Retinal pigment epithelial cell (primary cell): Measurements from ENCODE around the gene GRM4.

ENCODE experiments used
- DNase-seq: peaks from one replicate; pipeline ENCODE4 v3.0.0-alpha.2; 2010; ENCODE audit warnings: low read depth
- H3K4me3 ChIP-seq: 2 replicates; pipeline ENCODE4 v1.5.1; 2011; ENCODE audit warnings: mild to moderate bottlenecking, low read length, control low read depth, moderate library complexity
- CTCF ChIP-seq: conservative IDR thresholded peaks from 2 replicates; pipeline ENCODE4 v1.5.1; 2011; ENCODE audit warnings: low read depth, low read length, control low read depth, inconsistent platforms

GRM4 gene

GRCh38 chr6:34011264-34011663 lies 134.6 kb downstream of the GRM4 start:
- no peak for TF ChIP-seq CTCF
- no peak overlapping the region for H3K4me3 ChIP-seq
- DNase-seq = no peak

- H3K4me3 ChIP-seq = no peak overlapping the region
- DNase-seq = no peak
- no peak for TF ChIP-seq CTCF
These were observed 139.9 kb downstream of the GRM4 start for GRCh38 chr6:34005901-34006531.

- H3K4me3 ChIP-seq = no peak overlapping the region
- no peak for TF ChIP-seq CTCF
- DNase-seq = no peak
These were observed 141.2 kb downstream of the GRM4 start for GRCh38 chr6:34004706-34005105.

- DNase-seq = no peak
- no peak for TF ChIP-seq CTCF
- no peak overlapping the region for H3K4me3 ChIP-seq
These were observed 141.9 kb downstream of the GRM4 start for GRCh38 chr6:34003962-34004361.

GRCh38 chr6:34001706-34002621 lies 143.9 kb downstream of the GRM4 start:
- no peak for TF ChIP-seq CTCF
- no peak overlapping the region for H3K4me3 ChIP-seq
- no peak for DNase-seq

GRCh38 chr6:34000281-34000680 lies 145.6 kb downstream of the GRM4 start:
- no peak for DNase-seq
- no peak for TF ChIP-seq CTCF
- no peak overlapping the region for H3K4me3 ChIP-seq

- no peak for TF ChIP-seq CTCF
- no peak overlapping the region for H3K4me3 ChIP-seq
- DNase-seq = no peak
These were observed 146.3 kb downstream of the GRM4 start for GRCh38 chr6:33999567-33999966.
